ENCODE results near the gene EXT2. TPM values are rescaled to one million over a fixed set of nuclear protein-coding genes. Genes with fewer than 3 reads are reported as not detected.

The EXT2 gene
- total and polyA plus RNA-seq, 2 donors (not counting 1 experiment from before 2014, with no cell fraction given), result 114 to 177 TPM

DNA sequence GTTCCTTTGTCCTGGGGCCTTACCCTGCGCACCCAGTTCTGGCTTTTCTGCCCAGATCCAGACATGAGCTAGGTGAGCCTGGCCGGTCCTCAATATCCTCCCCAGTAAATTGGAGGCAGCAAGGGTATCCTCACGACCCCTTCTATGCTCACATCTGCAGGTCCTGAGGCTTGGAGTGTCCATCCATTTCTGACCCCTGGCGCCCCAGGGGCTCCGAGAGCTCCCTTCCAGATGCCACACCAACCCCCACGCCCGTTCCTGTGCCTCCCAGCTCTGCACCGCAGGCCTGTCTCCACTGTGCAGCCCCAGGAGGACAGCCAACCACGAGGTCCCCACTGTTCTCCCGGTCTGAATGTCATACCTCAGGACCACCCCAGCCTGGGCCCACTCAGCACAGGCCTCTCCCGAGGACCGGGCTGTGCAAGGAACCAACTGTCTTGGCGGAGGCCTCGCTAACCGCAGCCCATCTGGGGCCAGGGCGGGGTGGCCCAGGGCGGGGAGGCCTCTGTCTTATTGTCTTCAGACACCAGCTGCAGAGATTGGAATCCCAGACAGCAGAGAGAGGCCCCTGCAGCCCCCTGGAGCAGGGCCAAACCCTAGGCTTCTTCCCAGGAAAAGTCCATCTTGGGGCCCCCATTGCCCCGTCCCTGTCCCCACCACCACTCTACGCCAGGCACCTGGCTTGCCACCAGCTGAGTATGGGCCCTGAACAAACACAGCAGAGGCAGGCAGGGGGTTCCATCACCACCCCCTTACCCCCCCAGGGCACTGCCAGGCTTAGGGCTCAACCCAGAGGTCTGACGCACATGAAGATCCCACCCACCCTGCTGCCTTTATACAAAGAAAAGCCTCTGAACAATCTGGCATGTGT lies 175.2 kb downstream of the EXT2 start:
- Histone ChIP-seq H3K36me3 (ENCODE audit: control insufficient read depth, insufficient read depth, low read length) (no peaks in the 10 kb centered on the region), H3K27me3 (ENCODE audit: control insufficient read depth, insufficient read depth, low read length) (no peaks in the 10 kb centered on the region), H2AFZ (ENCODE audit: low read length) (no peak overlapping the region), H3K9me3 (ENCODE audit: control insufficient read depth, insufficient read depth, low read depth, low read length) (no peaks in the 10 kb centered on the region), H3K79me2 (ENCODE audit: control insufficient read depth, insufficient read depth, low read length) (no peaks in the 10 kb centered on the region), H3K4me3 (replicated peaks in 1 of 4; ENCODE audit: control extremely low read depth in 1 of 4, insufficient read depth in 1 of 4, low read depth in 3 of 4, low read length in 4 of 4) (no peak overlapping the region), H3K4me1 (ENCODE audit: control insufficient read depth, extremely low read depth, insufficient read depth, low read length) (no peaks in the 10 kb centered on the region), H3K27ac (ENCODE audit: insufficient read depth, low read length) (no peak overlapping the region), H3K9ac (ENCODE audit: insufficient read depth, low read length) (no peak overlapping the region), H4K20me1 (ENCODE audit: control insufficient read depth, extremely low read depth, insufficient read depth, low read length) (no peaks in the 10 kb centered on the region), H3K4me2 (ENCODE audit: extremely low read depth, insufficient read depth, low read length) (no peak overlapping the region)
- TF ChIP-seq CTCF (conservative IDR thresholded peaks at IDR 0.05 in 1 of 2, IDR thresholded peaks at IDR 0.05 in 1 of 2; ENCODE audit: low read depth in 1 of 2, low read length in 2 of 2) (no peak), EZH2 (IDR thresholded peaks at IDR 0.05; ENCODE audit: low read length, missing control alignments) (no peak)
- no peak for DNase-seq (ENCODE audit: low read depth in 2 of 2)

DNA sequence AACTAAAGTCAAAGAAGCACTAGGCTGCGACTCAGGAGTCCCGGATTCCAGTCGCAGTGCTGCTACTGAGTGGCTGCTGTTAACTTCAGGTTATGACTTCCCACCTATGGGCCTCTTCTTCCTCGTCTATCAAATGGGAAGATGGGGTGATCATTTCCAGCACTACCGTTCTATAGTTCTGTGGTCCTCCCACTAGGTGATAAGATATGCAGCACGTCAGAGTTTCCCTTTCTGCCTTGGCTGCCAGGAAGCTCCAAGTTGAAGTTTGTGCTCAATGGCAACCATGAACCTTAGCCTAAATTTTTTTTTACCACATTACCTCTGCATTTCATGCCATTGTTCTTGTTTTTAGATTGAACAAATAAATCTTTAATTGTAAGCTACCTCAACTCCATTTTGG lies 175.8 kb downstream of the EXT2 start:
- no peak overlapping the region for H2AFZ ChIP-seq (ENCODE audit: low read length)
- no peaks in the 10 kb centered on the region for H3K9me3 ChIP-seq (ENCODE audit: control insufficient read depth, insufficient read depth, low read depth, low read length)

GRCh38 chr11:44274404-44274803 lies 178.9 kb downstream of the EXT2 start:
- H2AFZ ChIP-seq (ENCODE audit: low read length), result no peak overlapping the region
- H3K9me3 ChIP-seq (ENCODE audit: control insufficient read depth, insufficient read depth, low read depth, low read length), result no peaks in the 10 kb centered on the region
- H3K36me3 ChIP-seq (ENCODE audit: control insufficient read depth, insufficient read depth, low read length), result no peaks in the 10 kb centered on the region
- no peak overlapping the region for H3K9ac ChIP-seq (ENCODE audit: insufficient read depth, low read length)
- H3K4me2 ChIP-seq (ENCODE audit: extremely low read depth, insufficient read depth, low read length), result no peak overlapping the region
- no peaks in the 10 kb centered on the region for H3K4me1 ChIP-seq (ENCODE audit: control insufficient read depth, extremely low read depth, insufficient read depth, low read length)
- H3K4me3 ChIP-seq (replicated peaks in 1 of 4; ENCODE audit: control extremely low read depth in 1 of 4, insufficient read depth in 1 of 4, low read depth in 3 of 4, low read length in 4 of 4), result no peak overlapping the region
- no peaks in the 10 kb centered on the region for H3K79me2 ChIP-seq (ENCODE audit: control insufficient read depth, insufficient read depth, low read length)
- TF ChIP-seq CTCF (conservative IDR thresholded peaks at IDR 0.05 in 1 of 2, IDR thresholded peaks at IDR 0.05 in 1 of 2; ENCODE audit: low read depth in 1 of 2, low read length in 2 of 2) (no peak), EZH2 (IDR thresholded peaks at IDR 0.05; ENCODE audit: low read length, missing control alignments) (no peak)
- no peak for DNase-seq (ENCODE audit: low read depth in 2 of 2)
- H3K27ac ChIP-seq (ENCODE audit: insufficient read depth, low read length), result no peak overlapping the region
- H3K27me3 ChIP-seq (ENCODE audit: control insufficient read depth, insufficient read depth, low read length), result no peaks in the 10 kb centered on the region
- H4K20me1 ChIP-seq (ENCODE audit: control insufficient read depth, extremely low read depth, insufficient read depth, low read length), result no peaks in the 10 kb centered on the region

More for the DNA sequence above, 175.8 kb downstream of the EXT2 start:
- Histone ChIP-seq H3K36me3 (ENCODE audit: control insufficient read depth, insufficient read depth, low read length) (no peaks in the 10 kb centered on the region), H3K4me2 (ENCODE audit: extremely low read depth, insufficient read depth, low read length) (no peak overlapping the region), H3K27me3 (ENCODE audit: control insufficient read depth, insufficient read depth, low read length) (no peaks in the 10 kb centered on the region), H3K4me3 (replicated peaks in 1 of 4; ENCODE audit: control extremely low read depth in 1 of 4, insufficient read depth in 1 of 4, low read depth in 3 of 4, low read length in 4 of 4) (no peak overlapping the region), H3K79me2 (ENCODE audit: control insufficient read depth, insufficient read depth, low read length) (no peaks in the 10 kb centered on the region), H3K9ac (ENCODE audit: insufficient read depth, low read length) (no peak overlapping the region), H3K4me1 (ENCODE audit: control insufficient read depth, extremely low read depth, insufficient read depth, low read length) (no peaks in the 10 kb centered on the region), H3K27ac (ENCODE audit: insufficient read depth, low read length) (no peak overlapping the region), H4K20me1 (ENCODE audit: control insufficient read depth, extremely low read depth, insufficient read depth, low read length) (no peaks in the 10 kb centered on the region)
- DNase-seq (ENCODE audit: low read depth in 2 of 2), result no peak
- TF ChIP-seq CTCF (conservative IDR thresholded peaks at IDR 0.05 in 1 of 2, IDR thresholded peaks at IDR 0.05 in 1 of 2; ENCODE audit: low read depth in 1 of 2, low read length in 2 of 2) (no peak), EZH2 (IDR thresholded peaks at IDR 0.05; ENCODE audit: low read length, missing control alignments) (no peak)
